ENCODE data around the gene UGT1A8.

- TF ChIP-seq POLR2A (IDR thresholded peaks at IDR 0.05), result no peak
- TF ChIP-seq CTCF (IDR thresholded peaks at IDR 0.05), result no peak
- TF ChIP-seq POLR2AphosphoS5 (IDR thresholded peaks at IDR 0.05), result no peak
- no peak for TF ChIP-seq EP300 (IDR thresholded peaks at IDR 0.05; ENCODE audit: low read depth)
Observed at GRCh38 chr2:233572468-233572867, 45.0 kb upstream of the UGT1A8 start.
